Measurements from ENCODE around the gene VAMP5.
"Not testable (repeated sequence)": the region's sequence is repeated elsewhere in the genome, so short reads cannot be mapped to it uniquely, and the experiment has no call there.

VAMP5 gene

GRCh38 chr2:85602476-85603234 lies 18.4 kb downstream of the VAMP5 start, which contains the start of gene TMEM150A:
TMEM150A (minus strand) TSS chr2:85602698; CDS start chr2:85601948, 750 bp downstream.
- peak; percentile 88 for DNase-seq

GRCh38 chr2:85604133-85604444 lies 19.9 kb downstream of the VAMP5 start:
- DNase-seq = not testable (repeated sequence)

- no peak for DNase-seq
Measured at GRCh38 chr2:85604568-85605339, 20.5 kb downstream of the VAMP5 start.

- no peak for DNase-seq
Measured at GRCh38 chr2:85605406-85606115, 21.3 kb downstream of the VAMP5 start.

- DNase-seq = no peak
Measured at GRCh38 chr2:85606116-85606455, 21.9 kb downstream of the VAMP5 start.

GRCh38 chr2:85607268-85608215 lies 23.3 kb downstream of the VAMP5 start:
- no peak for DNase-seq

GRCh38 chr2:85611217-85611704 lies 27.0 kb downstream of the VAMP5 start:
- DNase-seq = no peak

- DNase-seq = peak; percentile 90
Measured at GRCh38 chr2:85611705-85612587, 27.7 kb downstream of the VAMP5 start, which contains the start of gene C2orf68. C2orf68 (minus strand) TSS chr2:85612066; CDS start chr2:85611984, 82 bp downstream.

- no peak for DNase-seq
Measured at GRCh38 chr2:85613717-85614515, 29.7 kb downstream of the VAMP5 start.

GRCh38 chr2:85614757-85615156 lies 30.5 kb downstream of the VAMP5 start:
- not testable (repeated sequence) for DNase-seq

GRCh38 chr2:85615413-85615728 lies 31.1 kb downstream of the VAMP5 start:
- DNase-seq = no peak

GRCh38 chr2:85617723-85618122 lies 33.5 kb downstream of the VAMP5 start:
- not testable (repeated sequence) for DNase-seq

GRCh38 chr2:85619617-85620016 lies 35.4 kb downstream of the VAMP5 start:
- DNase-seq = no peak

- no peak for DNase-seq
Measured at GRCh38 chr2:85621338-85621737, 37.1 kb downstream of the VAMP5 start.

- peak; percentile 29 for DNase-seq
Measured at GRCh38 chr2:85623991-85624390, 39.8 kb downstream of the VAMP5 start.

- no peak for DNase-seq
Measured at GRCh38 chr2:85628658-85629057, 44.4 kb downstream of the VAMP5 start.

- DNase-seq = no peak
Measured at GRCh38 chr2:85631316-85631715, 47.1 kb downstream of the VAMP5 start.

- no peak for DNase-seq
Measured at GRCh38 chr2:85635011-85635410, 50.8 kb downstream of the VAMP5 start.

GRCh38 chr2:85635636-85636035 lies 51.4 kb downstream of the VAMP5 start:
- DNase-seq = no peak

GRCh38 chr2:85642725-85643124 lies 58.5 kb downstream of the VAMP5 start:
- no peak for DNase-seq

Measured in hematopoietic multipotent progenitor cell treated with erythropoietin and hydrocortisone succinate and interleukin-3 and kit ligand, for 8 days (in vitro differentiated cells).